Esophagus muscularis mucosa (tissue), 3 donors: ENCODE results near the gene AGAP1.

Experiments used
- CTCF ChIP-seq, 3 experiments: fragments of 200-600 bp in 2 of 3; fragments of 450-650 bp in 1 of 3; sonication (generic) in 2 of 3; IDR thresholded peaks; one replicate each; pipeline ENCODE4 v1.5.1; 2017 to 2019; ENCODE audit warnings: antibody characterized with exemption in 3 of 3, mild to moderate bottlenecking in 2 of 3, moderate library complexity in 1 of 3
- EP300 ChIP-seq: sonication (generic); formaldehyde crosslinking; IDR thresholded peaks from one replicate; pipeline ENCODE4 v1.6.1; 2017; ENCODE audit warnings: antibody characterized with exemption

GRCh38 chr2:236093134-236093533 lies 599.3 kb downstream of the AGAP1 start:
- TF ChIP-seq CTCF (IDR thresholded peaks at IDR 0.05) = no peak
- TF ChIP-seq EP300 = no peak
